Coronary artery (tissue), 2 donors: ENCODE results near the gene ARAP2.

Experiments
- DNase-seq: peaks from one replicate; pipeline ENCODE4 v3.0.0-alpha.2; 2017; ENCODE audit warnings: low spot score
- H3K27ac ChIP-seq, 2 donors: fragments of 200-600 bp; sonication (generic); one replicate each; pipeline ENCODE4 v1.5.1; 2016 to 2019
- H3K4me3 ChIP-seq: fragments of 200-600 bp; sonication (generic); 2 replicates; pipeline ENCODE4 v1.5.1; 2016; ENCODE audit warnings: mild to moderate bottlenecking, moderate library complexity
- TF ChIP-seq, protein P1 (sequence below): fragments of 200-600 bp; sonication (generic); IDR thresholded peaks from one replicate; pipeline ENCODE4 v1.5.1; 2019; ENCODE audit warnings: antibody characterized with exemption

Gene ARAP2

DNA sequence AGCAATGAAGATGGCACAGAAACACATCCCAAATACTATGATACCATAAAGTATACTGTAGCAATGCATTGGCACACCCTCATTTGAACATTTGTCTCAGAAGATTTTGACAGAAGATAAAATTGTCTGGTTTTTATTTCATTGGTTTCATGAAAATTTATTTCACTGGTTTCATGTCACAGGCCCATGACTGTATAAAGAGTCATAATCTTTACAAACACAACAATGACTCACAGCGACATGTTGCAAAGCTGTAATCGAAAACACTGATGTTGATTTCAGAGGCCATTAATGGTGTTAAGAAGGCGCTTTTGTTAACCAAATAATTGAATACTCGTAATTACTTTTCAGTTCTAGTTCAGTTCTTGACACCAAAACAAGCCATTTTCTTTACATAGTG lies 29.0 kb upstream of the ARAP2 start:
- TF ChIP-seq, protein P1, sequence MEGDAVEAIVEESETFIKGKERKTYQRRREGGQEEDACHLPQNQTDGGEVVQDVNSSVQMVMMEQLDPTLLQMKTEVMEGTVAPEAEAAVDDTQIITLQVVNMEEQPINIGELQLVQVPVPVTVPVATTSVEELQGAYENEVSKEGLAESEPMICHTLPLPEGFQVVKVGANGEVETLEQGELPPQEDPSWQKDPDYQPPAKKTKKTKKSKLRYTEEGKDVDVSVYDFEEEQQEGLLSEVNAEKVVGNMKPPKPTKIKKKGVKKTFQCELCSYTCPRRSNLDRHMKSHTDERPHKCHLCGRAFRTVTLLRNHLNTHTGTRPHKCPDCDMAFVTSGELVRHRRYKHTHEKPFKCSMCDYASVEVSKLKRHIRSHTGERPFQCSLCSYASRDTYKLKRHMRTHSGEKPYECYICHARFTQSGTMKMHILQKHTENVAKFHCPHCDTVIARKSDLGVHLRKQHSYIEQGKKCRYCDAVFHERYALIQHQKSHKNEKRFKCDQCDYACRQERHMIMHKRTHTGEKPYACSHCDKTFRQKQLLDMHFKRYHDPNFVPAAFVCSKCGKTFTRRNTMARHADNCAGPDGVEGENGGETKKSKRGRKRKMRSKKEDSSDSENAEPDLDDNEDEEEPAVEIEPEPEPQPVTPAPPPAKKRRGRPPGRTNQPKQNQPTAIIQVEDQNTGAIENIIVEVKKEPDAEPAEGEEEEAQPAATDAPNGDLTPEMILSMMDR, result no peak
- no peak for DNase-seq
- H3K27ac ChIP-seq, result no peak overlapping the region
- H3K4me3 ChIP-seq, result no peak overlapping the region

DNA sequence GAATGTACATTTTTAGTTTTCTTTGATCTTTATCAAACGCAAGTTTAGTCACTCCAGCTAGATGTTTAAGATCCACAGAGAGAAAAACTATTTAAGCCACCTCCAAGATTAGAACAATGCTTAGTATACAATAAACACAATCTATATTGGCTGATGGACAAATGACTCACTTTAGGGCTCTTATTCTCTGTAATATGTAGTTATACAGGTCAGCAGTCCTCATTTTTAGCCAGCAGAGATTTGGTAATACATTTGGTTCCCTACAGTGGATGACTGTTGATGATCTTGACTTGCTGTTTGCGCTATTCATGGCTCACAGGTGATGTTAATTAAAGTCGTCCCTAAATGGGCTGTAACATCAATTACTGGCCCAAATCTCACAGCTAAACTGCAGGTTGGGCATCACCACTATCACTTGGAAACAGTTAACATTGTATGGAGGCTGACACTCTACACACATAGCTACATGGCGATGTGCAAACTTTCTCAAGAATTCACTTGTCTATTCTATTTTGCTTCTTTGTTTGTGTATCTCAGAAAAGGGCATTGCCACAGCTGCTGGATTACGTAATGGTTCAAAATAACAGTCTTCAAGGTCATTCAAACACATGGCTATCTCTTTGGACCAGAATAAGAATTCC lies 25.3 kb upstream of the ARAP2 start:
- DNase-seq, result no peak
- H3K27ac ChIP-seq, result no peak overlapping the region
- no peak overlapping the region for H3K4me3 ChIP-seq
- TF ChIP-seq, protein P1, result no peak

DNA sequence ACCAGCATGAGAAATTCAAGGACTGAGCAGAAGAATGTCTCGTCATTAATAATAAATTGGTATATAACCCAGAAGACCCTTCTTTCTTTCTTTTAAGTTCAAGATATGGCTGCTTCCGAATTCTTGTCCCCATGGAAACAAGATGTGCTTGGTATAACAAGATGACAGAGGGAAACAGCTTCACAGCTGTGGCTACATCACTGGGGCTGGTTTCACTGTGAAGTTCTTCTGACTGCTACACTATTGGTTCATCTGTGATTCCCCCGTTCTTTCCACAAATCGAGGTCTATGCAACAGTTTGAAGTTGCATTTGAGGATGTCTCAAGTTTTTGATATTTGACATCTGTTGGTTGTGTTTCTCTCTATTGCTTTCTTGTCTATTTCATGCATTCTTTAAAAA lies 24.8 kb upstream of the ARAP2 start:
- H3K27ac ChIP-seq, result no peak overlapping the region
- no peak for DNase-seq
- no peak overlapping the region for H3K4me3 ChIP-seq
- TF ChIP-seq, protein P1, result no peak

DNA sequence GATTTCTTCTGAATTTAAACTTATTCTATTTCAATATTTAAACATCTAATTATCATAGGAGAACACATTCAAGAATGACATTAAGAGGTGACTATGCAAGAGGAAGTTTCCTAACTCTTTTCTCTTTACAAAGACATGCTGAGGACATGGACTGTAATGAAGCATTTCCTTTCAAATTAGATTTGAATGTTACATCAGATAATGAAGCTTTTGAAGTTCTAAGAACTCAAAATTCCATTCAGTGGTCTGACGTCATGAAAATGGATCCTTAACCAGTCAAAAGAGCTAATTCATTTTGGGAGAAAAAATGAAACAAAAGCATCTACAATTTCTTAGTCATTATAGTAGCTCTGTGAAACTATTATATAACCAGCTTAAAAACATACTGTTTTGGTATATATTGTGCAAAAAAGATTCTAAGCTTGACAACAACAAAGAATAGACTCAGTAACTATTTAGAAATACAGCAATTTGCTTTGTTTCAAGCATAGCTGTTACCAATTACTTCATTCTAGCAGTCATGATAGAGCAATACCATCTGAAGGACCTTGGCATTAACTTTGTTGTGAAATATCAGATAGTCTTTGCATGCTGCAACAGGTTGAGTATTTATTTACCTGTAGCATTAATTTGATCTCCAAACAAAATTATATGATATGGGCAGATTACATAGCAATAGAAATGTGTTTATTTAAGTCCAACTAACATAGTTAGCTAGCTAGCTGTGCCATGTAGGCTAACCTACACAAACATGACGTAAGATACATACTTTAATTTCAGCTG lies 23.4 kb upstream of the ARAP2 start:
- no peak overlapping the region for H3K4me3 ChIP-seq
- H3K27ac ChIP-seq, result no peak overlapping the region
- TF ChIP-seq, protein P1, result no peak
- DNase-seq, result no peak

DNA sequence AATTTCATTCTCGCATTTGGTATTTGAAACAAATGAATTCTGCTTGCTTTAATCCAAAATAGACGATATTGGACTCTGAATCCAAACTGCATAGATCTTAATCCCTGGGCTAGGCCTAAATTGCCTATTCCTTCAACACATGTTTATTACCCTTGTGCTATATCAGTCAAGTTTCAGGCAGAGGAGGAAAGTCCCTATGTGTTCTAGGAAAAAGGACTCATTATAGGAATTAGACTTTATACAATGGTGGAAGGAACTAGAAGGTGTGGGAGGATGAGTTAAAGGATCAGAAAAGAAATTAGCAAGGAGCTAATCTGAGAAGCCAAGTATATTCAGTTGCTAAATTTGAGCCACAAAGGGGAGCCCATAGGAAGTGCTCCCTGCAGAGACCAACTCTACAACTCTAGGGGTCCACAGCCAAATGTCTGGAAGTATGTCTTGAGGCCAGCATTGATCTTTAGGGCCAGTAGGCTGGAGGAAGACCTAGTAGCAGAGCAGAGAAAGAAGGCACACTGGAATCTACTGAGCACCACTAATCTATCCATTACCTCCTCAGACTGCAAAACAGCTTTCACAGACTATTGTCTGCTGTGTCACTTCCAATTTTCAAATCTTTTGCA lies 20.0 kb upstream of the ARAP2 start:
- Histone ChIP-seq H3K27ac (no peak overlapping the region), H3K4me3 (no peak overlapping the region)
- DNase-seq, result no peak
- TF ChIP-seq, protein P1, result no peak

DNA sequence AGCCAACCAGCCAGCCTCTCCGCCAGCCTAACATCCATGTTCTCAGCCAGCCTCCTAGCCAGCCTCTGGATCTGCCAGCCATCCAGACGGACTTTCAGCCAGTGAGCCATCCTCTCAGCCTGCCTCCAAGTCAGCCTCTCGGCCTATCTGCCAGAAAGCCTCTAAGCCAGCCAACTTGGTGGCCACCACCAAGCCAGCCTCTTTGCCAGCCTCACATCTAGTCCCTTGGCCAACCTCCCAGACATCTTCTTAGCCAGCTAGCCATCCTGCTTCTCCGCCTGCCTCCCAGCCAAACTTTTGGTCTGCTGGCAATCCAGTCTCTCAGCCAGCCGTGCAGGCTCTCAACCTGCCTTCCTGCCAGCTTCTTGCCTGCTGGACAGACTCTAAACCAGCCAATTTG lies 16.4 kb upstream of the ARAP2 start:
- TF ChIP-seq, protein P1, result no peak
- H3K4me3 ChIP-seq, result no peak overlapping the region
- no peak overlapping the region for H3K27ac ChIP-seq
- no peak for DNase-seq
